DOHH2 (cell line): Measurements from ENCODE around the gene HLA-DQA2.

ENCODE experiments used
- H3F3A ChIP-seq: fragments of 200-600 bp; sonication (generic), shearing (Covaris generic); 2 replicates; pipeline ENCODE4 v1.6.0; 2016; ENCODE audit warnings: antibody characterized with exemption, mild to moderate bottlenecking; ENCODE audit not compliant: control insufficient read depth, insufficient read depth
- H3K27ac ChIP-seq: fragments of 200-600 bp; sonication (generic); 2 replicates; pipeline ENCODE4 v1.5.1; 2014; ENCODE audit warnings: low read depth, mild to moderate bottlenecking, low read length, moderate library complexity
- H3K27me3 ChIP-seq: fragments of 200-600 bp; sonication (generic); 2 replicates; pipeline ENCODE4 v1.6.1; 2014; ENCODE audit warnings: mild to moderate bottlenecking, low read length, mixed read lengths; ENCODE audit not compliant: control insufficient read depth
- H3K36me3 ChIP-seq: fragments of 200-600 bp; sonication (generic); 2 replicates; pipeline ENCODE4 v1.6.1; 2014; ENCODE audit warnings: mild to moderate bottlenecking, low read length, moderate library complexity, mixed read lengths; ENCODE audit not compliant: control insufficient read depth
- H3K4me1 ChIP-seq: fragments of 200-600 bp; sonication (generic); 2 replicates; pipeline ENCODE4 v1.6.1; 2014; ENCODE audit warnings: mild to moderate bottlenecking, low read length, mixed read lengths; ENCODE audit not compliant: control insufficient read depth
- H3K4me2 ChIP-seq: fragments of 200-600 bp; sonication (generic); 2 replicates; pipeline ENCODE4 v1.6.0; 2014; ENCODE audit warnings: mild to moderate bottlenecking, low read length, moderate library complexity
- H3K4me3 ChIP-seq: fragments of 200-600 bp; sonication (generic); 2 replicates; pipeline ENCODE4 v1.5.1; 2014; ENCODE audit warnings: mild to moderate bottlenecking, low read length, mixed read lengths
- H3K79me2 ChIP-seq: fragments of 200-600 bp; sonication (generic); 2 replicates; pipeline ENCODE4 v1.6.1; 2014; ENCODE audit warnings: mild to moderate bottlenecking, low read length, mixed read lengths; ENCODE audit not compliant: control insufficient read depth
- H3K9me2 ChIP-seq: fragments of 200-600 bp; sonication (generic); replicated peaks from 2 replicates; pipeline ENCODE4 v1.6.1; 2014; ENCODE audit warnings: mild to moderate bottlenecking, low read length, mixed read lengths; ENCODE audit not compliant: control insufficient read depth
- H3K9me3 ChIP-seq: fragments of 200-600 bp; sonication (generic); 2 replicates; pipeline ENCODE4 v1.6.1; 2014; ENCODE audit warnings: antibody characterized with exemption, low read length, mixed read lengths; ENCODE audit not compliant: control insufficient read depth, insufficient read depth
- H4K20me1 ChIP-seq: fragments of 200-600 bp; sonication (generic); 2 replicates; pipeline ENCODE4 v1.6.0; 2014; ENCODE audit warnings: low read depth, mild to moderate bottlenecking, antibody characterized with exemption, low read length, moderate library complexity; ENCODE audit not compliant: control insufficient read depth, insufficient read depth
- EZH2phosphoT487 ChIP-seq: fragments of 200-600 bp; sonication (generic); IDR thresholded peaks from 2 replicates; pipeline ENCODE4 v1.6.1; 2017; ENCODE audit warnings: borderline replicate concordance, mild to moderate bottlenecking, antibody characterized with exemption, low read length, moderate library complexity, mixed read lengths
- TF ChIP-seq, protein P1 (sequence below): fragments of 200-600 bp; sonication (generic); IDR thresholded peaks from one replicate; pipeline ENCODE4 v1.5.1; 2014; ENCODE audit warnings: antibody characterized with exemption, mild to moderate bottlenecking, low read depth, low read length; ENCODE audit not compliant: poor library complexity, severe bottlenecking

HLA-DQA2 gene

DNA sequence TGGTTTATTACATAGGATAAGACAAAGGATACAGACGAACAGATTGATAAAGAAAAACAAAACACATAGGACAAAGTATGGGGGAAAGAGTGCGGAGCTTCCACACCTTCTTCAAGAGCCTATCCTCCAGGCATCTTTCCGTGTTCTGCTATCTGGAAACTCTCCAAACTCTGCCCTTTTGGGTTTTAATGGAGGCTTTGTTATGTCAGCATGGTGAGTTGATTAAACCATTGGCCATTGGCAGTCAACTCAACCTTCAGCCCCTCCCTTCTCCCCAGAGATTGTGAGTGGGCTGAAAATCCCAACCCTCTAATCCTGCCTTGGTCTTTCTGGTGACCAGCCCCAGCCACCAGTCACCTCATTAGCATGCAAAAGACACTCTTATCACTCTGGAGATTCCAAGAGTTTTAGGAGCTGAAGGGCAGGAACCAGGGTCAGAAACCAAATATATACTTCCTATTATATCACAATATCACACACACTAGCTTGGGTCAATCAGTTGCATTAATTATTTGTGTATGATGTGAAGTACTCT, 51.8 kb downstream of the HLA-DQA2 start:
- Histone ChIP-seq H3K4me1 (peaks cover 30% of the 10 kb centered on the region), H3K27me3 (0 out of 2 replicates have a peak, but pooled peaks cover 6% of the 10 kb centered on the region), H3K79me2 (no peaks in the 10 kb centered on the region), H3K4me2 (no peak overlapping the region), H4K20me1 (no peaks in the 10 kb centered on the region), H3K4me3 (no peak overlapping the region), H3K9me2 (no peaks in the 10 kb centered on the region), H3K9me3 (no peaks in the 10 kb centered on the region), H3K27ac (no peak overlapping the region), H3F3A (no peaks in the 10 kb centered on the region), H3K36me3 (no peaks in the 10 kb centered on the region)
- TF ChIP-seq, protein P1, sequence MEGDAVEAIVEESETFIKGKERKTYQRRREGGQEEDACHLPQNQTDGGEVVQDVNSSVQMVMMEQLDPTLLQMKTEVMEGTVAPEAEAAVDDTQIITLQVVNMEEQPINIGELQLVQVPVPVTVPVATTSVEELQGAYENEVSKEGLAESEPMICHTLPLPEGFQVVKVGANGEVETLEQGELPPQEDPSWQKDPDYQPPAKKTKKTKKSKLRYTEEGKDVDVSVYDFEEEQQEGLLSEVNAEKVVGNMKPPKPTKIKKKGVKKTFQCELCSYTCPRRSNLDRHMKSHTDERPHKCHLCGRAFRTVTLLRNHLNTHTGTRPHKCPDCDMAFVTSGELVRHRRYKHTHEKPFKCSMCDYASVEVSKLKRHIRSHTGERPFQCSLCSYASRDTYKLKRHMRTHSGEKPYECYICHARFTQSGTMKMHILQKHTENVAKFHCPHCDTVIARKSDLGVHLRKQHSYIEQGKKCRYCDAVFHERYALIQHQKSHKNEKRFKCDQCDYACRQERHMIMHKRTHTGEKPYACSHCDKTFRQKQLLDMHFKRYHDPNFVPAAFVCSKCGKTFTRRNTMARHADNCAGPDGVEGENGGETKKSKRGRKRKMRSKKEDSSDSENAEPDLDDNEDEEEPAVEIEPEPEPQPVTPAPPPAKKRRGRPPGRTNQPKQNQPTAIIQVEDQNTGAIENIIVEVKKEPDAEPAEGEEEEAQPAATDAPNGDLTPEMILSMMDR = no peak
- TF ChIP-seq EZH2phosphoT487 = no peak

DNA sequence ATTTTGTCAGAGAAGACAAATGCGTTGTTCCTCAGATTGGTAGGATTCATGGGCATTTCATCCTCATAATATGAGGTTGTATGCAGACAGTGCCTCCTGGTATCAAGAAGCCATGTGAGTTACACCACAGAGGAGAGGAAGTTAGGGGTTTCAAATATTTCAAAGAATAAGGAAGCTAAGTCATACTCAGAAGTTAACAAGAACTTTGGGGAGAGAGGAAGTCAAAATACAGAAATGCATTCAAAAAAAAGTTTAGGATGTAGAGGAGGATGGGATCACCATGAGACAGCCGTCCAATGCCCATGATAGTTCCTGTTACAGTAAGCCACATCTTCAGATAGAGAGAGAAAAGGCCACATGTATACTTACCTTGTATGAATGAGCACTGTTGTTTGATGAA, 53.3 kb downstream of the HLA-DQA2 start:
- no peaks in the 10 kb centered on the region for H3K36me3 ChIP-seq
- no peaks in the 10 kb centered on the region for H3F3A ChIP-seq
- H3K4me2 ChIP-seq = peak overlapping the region; percentile 36; the same call in 1 of the 2 replicates
- H3K4me3 ChIP-seq = peak overlapping the region; percentile 1; the same call in 1 of the 2 replicates
- peaks cover 5% of the 10 kb centered on the region; the same call in 1 of the 2 replicates for H3K9me3 ChIP-seq
- H3K27me3 ChIP-seq = 0 out of 2 replicates have a peak, but pooled peaks cover 6% of the 10 kb centered on the region
- no peaks in the 10 kb centered on the region for H4K20me1 ChIP-seq
- no peaks in the 10 kb centered on the region for H3K79me2 ChIP-seq
- no peak overlapping the region for H3K27ac ChIP-seq
- H3K9me2 ChIP-seq = no peaks in the 10 kb centered on the region
- peaks cover 45% of the 10 kb centered on the region for H3K4me1 ChIP-seq
- TF ChIP-seq, protein P1 = no peak
- no peak for TF ChIP-seq EZH2phosphoT487
